ENCODE data around the gene CSTF1.

The CSTF1 gene

GRCh38 chr20:56382696-56383095 is 9.7 kb upstream of the CSTF1 start:
- no peak for TF ChIP-seq CTCF (IDR thresholded peaks at IDR 0.05; ENCODE audit: low read depth, low read length)

GRCh38 chr20:56383334-56383733 is 9.1 kb upstream of the CSTF1 start:
- no peak for TF ChIP-seq CTCF (IDR thresholded peaks at IDR 0.05; ENCODE audit: low read depth, low read length)
- H3K4me3 ChIP-seq (ENCODE audit: low read depth, low read length), result no peak overlapping the region

More at GRCh38 chr20:56382696-56383095, 9.7 kb upstream of the CSTF1 start:
- no peak overlapping the region for H3K4me3 ChIP-seq (ENCODE audit: low read depth, low read length)

- TF ChIP-seq CTCF (IDR thresholded peaks at IDR 0.05; ENCODE audit: low read depth, low read length), result no peak
- H3K4me3 ChIP-seq (ENCODE audit: low read depth, low read length), result no peak overlapping the region
These were observed 7.3 kb upstream of the CSTF1 start for GRCh38 chr20:56385130-56385529.

- H3K4me3 ChIP-seq (ENCODE audit: low read depth, low read length), result no peak overlapping the region
- no peak for TF ChIP-seq CTCF (IDR thresholded peaks at IDR 0.05; ENCODE audit: low read depth, low read length)
These were observed 6.2 kb upstream of the CSTF1 start for GRCh38 chr20:56386219-56386618.

GRCh38 chr20:56388882-56389281 is 3.6 kb upstream of the CSTF1 start:
- no peak overlapping the region for H3K4me3 ChIP-seq (ENCODE audit: low read depth, low read length)
- TF ChIP-seq CTCF (IDR thresholded peaks at IDR 0.05; ENCODE audit: low read depth, low read length), result no peak

GRCh38 chr20:56389807-56390206 is 2.6 kb upstream of the CSTF1 start:
- no peak overlapping the region for H3K4me3 ChIP-seq (ENCODE audit: low read depth, low read length)
- TF ChIP-seq CTCF (IDR thresholded peaks at IDR 0.05; ENCODE audit: low read depth, low read length), result no peak

- H3K4me3 ChIP-seq (ENCODE audit: low read depth, low read length), result peak overlapping the region; percentile 95
These were observed 2.0 kb upstream of the CSTF1 start for GRCh38 chr20:56390396-56390795.

GRCh38 chr20:56391037-56391436 is 1.4 kb upstream of the CSTF1 start:
- no peak for TF ChIP-seq CTCF (IDR thresholded peaks at IDR 0.05; ENCODE audit: low read depth, low read length)
- H3K4me3 ChIP-seq (ENCODE audit: low read depth, low read length), result peak overlapping the region; percentile 95
